GM19468 (cell line): ENCODE results near the gene PLA2G4D.

Experiments
- ATAC-seq: cut with Tn5 transposase; IDR thresholded peaks from one replicate; pipeline ENCODE4 v1.9.1; 2021; ENCODE audit warnings: mild to moderate bottlenecking, moderate library complexity, moderate number of reproducible peaks; ENCODE audit not compliant: unreplicated experiment; ENCODE audit errors: extremely low read depth

PLA2G4D gene

GRCh38 chr15:42128476-42128875 is 34.1 kb upstream of the PLA2G4D start:
- no peak for ATAC-seq

- ATAC-seq = no peak
Measured at GRCh38 chr15:42123546-42123945, 29.2 kb upstream of the PLA2G4D start.

GRCh38 chr15:42121682-42122081 is 27.3 kb upstream of the PLA2G4D start:
- no peak for ATAC-seq

GRCh38 chr15:42121021-42121420 is 26.7 kb upstream of the PLA2G4D start:
- ATAC-seq = no peak

DNA sequence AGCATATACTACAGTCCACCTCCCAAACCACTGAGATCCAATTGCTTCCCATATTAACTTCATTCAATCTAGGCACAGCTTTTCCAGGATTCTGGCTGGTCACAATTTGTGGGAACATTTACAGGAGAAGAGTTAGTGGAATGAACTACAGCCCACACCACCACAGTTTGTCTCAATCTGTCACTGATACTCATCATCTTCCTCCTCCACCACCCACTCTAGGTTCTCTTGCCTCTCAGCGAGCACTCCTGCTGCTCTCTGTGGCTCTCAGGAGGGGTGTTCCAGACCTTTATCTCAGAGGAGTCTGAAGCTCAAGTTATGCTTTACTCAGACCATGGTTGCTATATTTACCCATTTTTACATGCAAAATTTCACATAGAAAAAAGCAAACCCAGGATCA is 25.9 kb upstream of the PLA2G4D start:
- no peak for ATAC-seq

DNA sequence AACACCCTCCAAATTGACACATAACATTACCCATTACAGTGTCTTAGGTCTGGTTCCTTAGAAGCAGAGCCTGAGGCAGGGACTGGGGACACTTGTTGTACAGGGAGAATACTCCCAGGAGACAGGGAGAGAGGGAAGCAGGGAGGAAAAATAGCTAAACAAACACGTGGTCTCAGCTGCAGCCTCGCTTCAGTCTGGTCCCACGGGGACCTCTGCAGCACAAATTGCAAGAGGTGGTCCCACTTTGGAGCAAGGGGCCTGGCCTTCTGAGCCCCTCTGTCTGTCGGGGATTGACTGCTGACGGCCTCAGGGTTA is 25.0 kb upstream of the PLA2G4D start:
- ATAC-seq = no peak

DNA sequence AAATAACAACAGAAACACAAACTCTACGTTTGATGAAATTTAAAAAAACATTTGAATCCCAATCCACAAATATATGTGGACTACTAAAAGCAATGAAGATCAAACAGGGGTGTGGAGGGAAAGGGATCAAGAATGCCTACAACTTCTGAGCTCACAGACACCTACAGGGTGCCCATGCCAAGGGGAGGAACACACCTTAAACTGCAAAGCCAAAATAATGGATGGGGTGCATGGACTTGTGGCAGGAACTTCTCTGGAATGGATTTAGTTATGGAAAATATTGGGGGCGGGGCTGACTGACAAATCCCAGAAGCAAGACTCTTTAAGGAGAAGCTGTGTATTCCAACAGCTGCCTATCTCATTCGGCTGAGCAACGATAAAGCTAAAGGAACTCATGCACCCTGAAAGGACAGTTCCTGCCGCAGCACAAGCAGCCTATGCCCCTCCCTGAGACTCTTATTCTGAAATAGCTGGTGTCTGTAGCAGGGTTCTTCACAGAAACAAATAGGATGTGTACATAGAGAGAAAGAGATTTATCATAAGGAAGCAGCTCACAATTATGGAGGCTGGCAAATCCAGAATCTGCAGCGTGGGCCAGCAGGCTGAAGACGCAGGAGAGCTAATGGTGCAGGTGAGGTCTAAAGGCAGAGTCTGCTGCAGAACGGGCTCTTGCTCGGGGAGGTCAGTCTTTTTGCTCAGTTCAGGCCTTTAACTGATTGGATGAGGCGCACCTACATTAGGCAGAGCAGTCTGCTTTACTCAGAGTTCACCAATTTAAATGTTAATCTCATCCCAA is 24.5 kb upstream of the PLA2G4D start:
- ATAC-seq = no peak

DNA sequence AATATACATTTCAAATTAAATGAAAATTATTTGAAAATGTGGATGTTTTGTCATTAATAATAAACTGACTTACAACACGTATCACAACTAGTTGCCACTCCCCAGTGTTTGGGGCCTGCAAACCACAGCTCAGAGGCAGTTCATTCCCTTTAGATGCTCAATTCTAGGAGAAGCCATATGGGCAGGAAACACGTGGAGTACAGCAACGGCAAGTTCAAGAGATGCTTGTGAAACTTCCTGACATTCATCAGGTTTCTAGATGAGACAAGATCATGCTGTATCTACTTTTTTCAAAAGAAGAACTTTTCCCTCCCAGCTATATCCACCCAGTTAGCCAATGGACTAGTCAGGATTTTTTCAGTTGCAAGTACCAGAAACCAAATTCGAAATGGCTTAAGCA is 17.6 kb upstream of the PLA2G4D start:
- no peak for ATAC-seq

GRCh38 chr15:42110367-42110766 is 16.0 kb upstream of the PLA2G4D start:
- ATAC-seq = no peak

DNA sequence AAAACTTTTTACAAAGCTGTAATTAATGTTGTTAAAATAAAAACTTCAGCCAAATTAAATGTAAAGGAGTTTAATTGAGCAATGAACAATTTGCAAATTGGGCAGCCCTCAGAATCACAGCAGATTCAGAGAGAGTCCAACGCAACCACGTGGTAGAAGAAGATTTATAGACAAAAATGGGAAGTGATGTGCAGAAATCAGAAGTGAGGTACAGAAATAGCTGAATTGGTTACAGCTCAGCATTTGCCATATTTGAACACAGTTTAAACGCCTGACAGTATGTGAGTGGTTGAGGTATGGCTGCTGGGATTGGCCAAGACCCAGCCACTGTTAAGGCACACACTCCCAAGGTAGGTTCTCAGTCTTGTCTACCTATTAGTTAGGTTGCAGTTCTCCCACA is 14.4 kb upstream of the PLA2G4D start:
- no peak for ATAC-seq

DNA sequence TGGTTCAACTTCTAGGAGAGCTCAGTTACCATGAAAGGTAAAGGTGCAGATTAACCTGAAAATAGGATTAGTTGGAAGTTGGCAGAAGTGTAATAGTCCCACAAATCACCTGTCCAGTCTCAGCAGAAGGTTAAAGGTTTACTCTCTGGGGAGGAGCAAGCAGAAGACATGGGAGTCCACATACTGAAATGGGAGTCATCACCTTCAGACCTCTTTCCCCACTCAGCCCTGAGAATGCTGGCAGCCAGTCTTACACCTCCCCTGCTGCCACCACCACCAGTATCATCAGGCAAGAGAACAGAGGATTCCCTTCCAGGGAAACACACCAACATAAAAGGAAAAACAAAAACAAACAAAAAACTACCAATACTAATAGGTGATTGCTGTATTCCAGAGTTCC is 13.8 kb upstream of the PLA2G4D start:
- ATAC-seq = no peak

- no peak for ATAC-seq
Measured at GRCh38 chr15:42107473-42107872, 13.1 kb upstream of the PLA2G4D start.

DNA sequence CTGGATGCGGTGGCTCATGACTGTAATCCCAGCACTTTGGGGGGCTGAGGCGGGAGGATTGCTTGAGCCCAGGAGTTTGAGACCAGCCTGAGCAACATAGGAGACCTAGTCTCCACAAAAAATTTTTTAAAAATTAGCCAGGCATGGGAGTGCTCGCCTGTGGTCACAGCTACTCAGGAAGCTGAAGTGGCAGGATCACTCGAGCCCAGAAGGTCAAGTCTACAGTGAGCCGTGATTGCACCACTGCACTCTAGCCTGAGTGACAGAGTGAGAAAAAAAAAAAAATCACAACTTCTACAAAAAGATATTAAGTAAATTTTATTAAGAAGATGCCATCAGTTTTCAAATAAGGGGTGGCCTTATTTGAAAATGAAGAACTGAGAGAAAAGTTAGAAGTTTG is 11.9 kb upstream of the PLA2G4D start:
- ATAC-seq = no peak

DNA sequence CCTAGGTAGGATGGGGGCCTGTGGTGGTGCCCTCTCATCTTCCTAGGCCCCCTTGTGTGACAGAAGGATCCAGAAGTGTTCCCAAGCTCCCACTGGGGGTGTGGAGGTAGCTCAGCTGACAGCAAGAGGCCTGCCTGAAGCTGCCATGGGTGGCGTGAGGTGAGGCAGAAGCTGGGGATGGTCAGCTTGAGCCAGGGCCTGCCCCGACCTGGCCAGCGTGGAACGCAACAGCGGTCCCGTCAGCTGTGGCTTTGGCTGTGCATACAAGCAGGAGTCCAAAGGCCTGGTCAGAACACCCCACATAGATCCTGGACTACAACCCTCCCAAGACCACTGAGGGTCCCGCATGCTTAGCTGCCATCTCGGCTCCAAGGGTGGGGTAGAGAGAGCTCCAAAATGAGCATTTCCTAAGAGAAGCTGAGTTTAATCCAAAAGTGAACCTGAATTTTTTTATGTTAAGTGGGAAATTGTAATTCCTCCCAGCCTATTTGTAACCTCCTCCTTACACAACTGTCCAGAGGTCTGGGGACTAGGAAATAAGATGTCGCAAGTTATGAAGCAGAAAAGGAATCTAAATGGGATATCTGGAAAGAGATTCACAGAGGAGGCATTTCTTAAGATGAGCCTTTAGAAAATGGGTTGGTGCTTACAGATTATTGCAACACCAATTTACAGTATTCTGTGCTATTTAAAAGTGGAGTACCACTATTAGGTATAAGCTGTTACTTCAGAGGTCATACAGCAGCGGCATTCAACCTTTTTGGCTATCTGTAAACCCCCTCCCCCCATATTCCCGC is 9.9 kb upstream of the PLA2G4D start:
- ATAC-seq = no peak

DNA sequence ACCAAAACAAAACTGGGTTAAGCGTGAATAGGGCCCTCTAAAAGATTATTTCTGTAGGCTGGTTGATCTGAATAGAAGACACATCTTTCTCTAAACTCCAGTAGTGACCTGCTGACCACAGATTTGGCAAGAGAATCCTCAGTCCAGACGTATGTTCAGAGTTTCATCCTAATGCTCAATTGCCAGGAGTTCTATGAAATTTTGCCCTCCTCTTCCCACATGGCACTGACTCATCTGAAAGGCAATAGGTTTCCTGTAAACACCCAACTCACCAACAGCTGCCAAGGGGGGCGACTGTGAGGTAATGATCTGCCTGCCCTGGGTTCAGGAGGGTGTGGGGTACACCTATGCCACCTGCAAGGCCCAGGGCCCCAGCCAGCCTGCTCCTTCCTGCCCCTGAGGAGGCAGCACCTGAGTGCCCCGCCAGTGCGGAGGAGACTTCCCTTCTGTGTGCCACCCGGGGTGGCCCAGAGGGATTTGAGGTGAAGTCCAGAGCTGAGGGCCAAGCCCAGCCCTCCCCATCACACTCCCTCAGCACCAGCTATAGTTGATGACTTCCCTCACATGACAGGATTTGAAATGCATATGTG is 8.4 kb upstream of the PLA2G4D start:
- no peak for ATAC-seq

GRCh38 chr15:42101861-42102260 is 7.5 kb upstream of the PLA2G4D start:
- ATAC-seq = no peak

DNA sequence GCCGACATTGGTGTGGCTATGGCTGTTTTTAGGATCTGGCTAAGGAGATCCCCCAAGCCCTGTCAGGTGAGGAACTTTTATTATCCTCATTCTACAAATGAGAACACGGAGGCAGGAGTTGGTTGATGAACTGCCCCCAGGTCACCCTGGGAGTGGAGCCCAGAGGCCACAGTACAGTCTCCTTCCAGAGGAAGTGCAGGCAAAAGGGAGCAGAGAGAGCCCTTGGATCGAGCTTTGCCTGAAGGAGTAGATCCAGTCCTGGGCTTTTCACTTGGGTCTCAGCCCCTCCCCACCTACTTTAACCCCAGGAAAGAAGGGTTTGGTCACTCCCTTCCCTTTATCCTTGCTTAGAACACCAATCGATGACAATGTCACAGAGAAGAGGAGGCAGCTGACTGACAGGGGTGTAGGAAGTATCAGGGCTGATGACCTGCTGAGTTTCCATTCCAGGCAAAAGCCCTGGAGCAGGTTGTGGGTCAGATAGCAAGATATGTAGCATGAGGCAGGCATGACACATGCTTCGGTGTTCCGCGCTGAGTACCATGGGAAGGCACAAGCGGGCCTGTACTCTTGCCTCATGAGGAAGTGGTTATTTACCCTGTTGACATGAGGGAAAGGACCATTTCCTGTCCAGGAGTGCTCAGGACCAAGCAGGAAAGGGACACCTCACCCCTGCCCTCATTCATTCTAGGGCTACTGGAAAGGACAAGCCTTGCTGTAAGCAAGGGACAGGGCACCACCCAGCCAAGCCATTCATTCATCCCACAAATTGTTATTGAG is 5.8 kb upstream of the PLA2G4D start:
- ATAC-seq = no peak

DNA sequence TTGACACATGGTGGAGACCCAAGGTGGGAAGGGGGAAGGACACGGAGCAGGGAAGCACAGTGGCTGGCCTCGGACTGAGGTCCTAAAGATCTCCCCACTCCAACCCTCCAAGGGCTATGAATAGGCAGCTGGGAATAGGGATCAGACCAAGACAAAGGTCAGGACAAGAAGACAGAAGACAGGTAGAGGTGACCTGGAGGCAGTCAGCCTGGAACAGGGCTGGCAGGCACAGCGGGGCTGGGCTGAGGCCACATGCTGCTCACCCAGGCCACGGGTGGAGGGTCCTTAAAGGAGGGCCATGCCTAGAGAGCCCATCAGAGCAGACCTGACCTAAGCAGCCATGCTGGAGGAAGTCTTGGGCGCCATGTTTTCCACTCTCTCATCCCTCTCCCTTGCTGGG is 2.7 kb upstream of the PLA2G4D start:
- no peak for ATAC-seq

GRCh38 chr15:42093966-42094365 is 396 bp downstream of the PLA2G4D start:
- ATAC-seq = no peak

GRCh38 chr15:42092398-42093318 is 1.7 kb downstream of the PLA2G4D start:
- no peak for ATAC-seq
